KOPT-K1 (cell line): ENCODE data around the gene THRA.
A peak's percentile ranks its signal among the peaks of the same experiment; 100 is the strongest.
"Not testable (repeated sequence)": the region's sequence is repeated elsewhere in the genome, so short reads cannot be mapped to it uniquely, and the experiment has no call there.

Experiments
- H3K27ac ChIP-seq: fragments of 200-600 bp; sonication (generic); 2 replicates; pipeline ENCODE4 v1.5.1; 2016; ENCODE audit warnings: antibody characterized with exemption, mild to moderate bottlenecking, low read depth, low read length; ENCODE audit not compliant: poor library complexity, severe bottlenecking
- H3K36me3 ChIP-seq: fragments of 200-600 bp; sonication (generic); 2 replicates; pipeline ENCODE4 v1.5.1; 2017; ENCODE audit warnings: antibody characterized with exemption, mild to moderate bottlenecking, low read length, moderate library complexity; ENCODE audit not compliant: insufficient read depth
- H3K9me3 ChIP-seq: fragments of 200-600 bp; sonication (generic); 2 replicates; pipeline ENCODE4 v1.5.1; 2017; ENCODE audit warnings: antibody characterized with exemption, low read length, mild to moderate bottlenecking; ENCODE audit not compliant: insufficient read depth, poor library complexity, severe bottlenecking

THRA gene

DNA sequence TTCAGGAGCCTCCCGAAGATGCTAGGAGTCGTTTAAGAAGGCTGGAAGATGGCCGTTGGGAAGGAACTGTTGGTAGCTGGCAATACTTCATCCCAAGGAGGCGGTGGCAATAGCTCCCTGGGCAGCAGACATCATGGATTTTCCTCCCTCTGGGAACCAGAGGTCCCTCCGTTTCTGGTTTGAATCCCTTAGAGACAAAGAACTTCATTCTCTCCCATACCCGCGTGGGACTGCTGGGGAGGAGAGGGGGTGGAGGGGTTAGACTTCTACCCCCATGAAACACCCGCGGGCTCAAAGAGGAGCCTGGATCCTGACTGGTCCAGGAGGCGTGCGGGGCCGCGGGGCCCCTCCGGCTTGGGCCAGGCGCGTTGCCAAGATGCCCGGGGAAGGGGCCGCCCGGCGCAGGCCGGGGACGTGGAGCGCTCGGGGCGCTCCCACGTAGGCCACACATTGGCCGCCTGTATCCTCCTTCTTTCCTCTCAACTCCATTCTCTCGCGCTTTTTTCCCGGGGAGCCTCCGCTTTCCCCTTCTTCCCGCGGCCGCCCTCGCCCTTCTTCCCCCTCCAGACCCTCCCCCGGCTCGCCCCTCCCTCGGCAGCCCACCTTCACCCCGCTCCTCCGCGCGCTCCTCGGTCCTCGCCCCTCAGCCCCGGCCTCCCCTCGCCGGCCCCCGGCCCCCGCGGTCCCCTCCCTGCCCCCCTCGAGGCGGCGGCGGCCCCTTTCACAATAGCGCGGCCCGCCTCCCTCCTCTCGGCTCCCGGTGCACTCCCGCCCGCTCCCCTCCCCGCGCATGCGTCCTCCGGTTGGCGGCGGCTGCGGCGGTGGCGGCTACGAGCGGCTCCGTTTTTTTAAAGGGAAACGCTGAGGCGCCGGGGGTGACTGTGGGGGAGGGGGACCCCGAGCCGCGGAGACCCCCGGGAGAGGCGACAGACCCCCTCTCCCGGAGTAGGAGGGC lies 58.7 kb downstream of the THRA start, which contains the start of gene MSL1:
Gene MSL1, plus strand, starts transcription at position 791 of the 955 bp plus-strand sequence. CDS start 642 bp downstream, outside the sequence.
- no peaks in the 10 kb centered on the region for H3K9me3 ChIP-seq
- H3K36me3 ChIP-seq = peaks cover 14% of the 10 kb centered on the region
- peak within 1 kb of the TSS; percentile 90 for H3K27ac ChIP-seq

DNA sequence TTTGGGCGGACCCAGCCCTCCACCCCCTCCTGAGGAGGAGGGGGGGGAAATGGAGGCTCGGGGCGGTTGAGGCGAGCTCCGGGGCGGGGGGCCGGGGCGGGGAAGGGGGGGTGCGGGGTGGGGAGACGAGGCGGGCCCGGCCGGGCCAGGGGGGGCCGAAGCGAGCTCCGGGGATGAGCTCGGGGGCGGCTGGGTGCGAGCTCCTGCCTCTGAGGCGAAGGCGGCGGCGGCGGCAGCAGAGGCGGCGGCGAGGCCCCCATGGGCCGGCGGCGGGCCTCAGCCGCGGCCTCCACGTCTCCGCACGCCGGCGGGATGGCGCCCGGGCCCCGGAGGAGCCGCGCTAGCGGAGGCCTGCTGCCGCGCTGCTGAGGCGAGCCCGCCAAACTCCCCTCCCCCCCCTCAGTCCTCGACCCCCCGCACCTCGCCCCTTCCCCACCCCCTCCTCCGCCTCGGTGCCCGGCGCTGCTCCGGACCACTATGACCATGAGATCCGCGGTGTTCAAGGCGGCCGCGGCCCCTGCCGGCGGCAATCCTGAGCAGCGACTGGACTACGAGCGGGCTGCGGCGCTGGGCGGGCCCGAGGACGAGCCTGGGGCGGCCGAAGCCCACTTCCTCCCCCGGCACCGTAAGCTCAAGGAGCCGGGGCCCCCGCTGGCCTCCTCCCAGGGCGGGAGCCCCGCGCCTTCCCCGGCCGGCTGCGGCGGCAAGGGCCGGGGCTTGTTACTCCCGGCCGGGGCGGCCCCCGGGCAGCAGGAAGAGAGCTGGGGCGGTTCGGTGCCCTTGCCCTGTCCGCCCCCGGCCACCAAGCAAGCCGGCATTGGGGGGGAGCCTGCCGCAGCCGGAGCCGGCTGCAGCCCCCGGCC lies 59.6 kb downstream of the THRA start:
- Histone ChIP-seq H3K27ac (peak overlapping the region; percentile 90), H3K36me3 (peaks cover 23% of the 10 kb centered on the region), H3K9me3 (no peaks in the 10 kb centered on the region)

DNA sequence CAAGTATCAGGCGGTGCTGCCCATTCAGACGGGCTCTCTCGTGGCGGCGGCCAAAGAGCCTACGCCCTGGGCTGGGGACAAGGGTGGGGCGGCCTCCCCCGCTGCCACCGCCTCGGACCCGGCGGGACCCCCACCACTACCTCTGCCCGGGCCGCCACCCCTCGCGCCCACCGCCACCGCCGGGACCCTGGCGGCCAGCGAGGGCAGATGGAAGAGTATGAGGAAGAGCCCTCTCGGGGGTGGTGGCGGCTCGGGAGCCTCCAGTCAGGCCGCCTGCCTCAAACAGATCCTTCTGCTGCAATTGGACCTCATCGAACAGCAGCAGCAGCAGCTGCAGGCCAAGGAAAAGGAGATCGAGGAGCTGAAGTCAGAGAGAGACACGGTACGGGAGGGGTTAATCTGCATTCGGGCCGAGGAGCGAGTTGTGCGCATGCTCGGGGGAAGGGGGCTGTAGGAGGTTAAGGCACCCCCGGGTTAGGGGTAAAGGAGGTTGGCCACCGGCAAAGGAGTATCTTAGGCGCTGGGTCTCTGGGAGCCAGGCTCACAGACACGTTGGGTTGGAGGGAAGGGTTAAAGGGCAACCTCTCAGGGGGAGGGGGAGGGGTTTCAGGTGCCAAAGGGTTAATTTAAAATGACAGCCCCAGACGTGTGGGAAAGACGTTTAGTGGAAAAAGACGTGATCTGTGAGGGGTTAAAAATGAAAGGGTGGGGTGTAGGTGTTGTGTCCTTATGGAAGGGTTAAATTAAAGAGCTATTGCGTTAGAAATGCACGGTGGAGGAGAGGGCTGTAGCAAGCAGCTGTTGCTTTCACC lies 60.4 kb downstream of the THRA start:
- peak overlapping the region; percentile 90 for H3K27ac ChIP-seq
- H3K9me3 ChIP-seq = no peaks in the 10 kb centered on the region
- H3K36me3 ChIP-seq = peaks cover 31% of the 10 kb centered on the region

DNA sequence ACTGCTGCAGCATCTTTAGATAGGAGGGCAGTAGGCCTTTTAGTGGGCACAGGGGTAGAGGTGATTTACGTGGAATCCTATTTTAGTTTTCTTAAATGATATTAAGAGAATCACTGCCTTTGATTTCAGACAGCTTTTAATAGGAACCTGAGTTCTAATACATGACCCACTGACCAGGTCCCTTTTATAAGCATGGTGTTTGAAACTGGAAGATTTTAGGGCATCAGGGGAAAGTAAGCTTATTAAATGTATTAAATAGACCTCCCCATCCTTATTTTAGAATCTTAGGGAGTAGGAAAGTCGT lies 61.0 kb downstream of the THRA start:
- peaks cover 37% of the 10 kb centered on the region for H3K36me3 ChIP-seq

DNA sequence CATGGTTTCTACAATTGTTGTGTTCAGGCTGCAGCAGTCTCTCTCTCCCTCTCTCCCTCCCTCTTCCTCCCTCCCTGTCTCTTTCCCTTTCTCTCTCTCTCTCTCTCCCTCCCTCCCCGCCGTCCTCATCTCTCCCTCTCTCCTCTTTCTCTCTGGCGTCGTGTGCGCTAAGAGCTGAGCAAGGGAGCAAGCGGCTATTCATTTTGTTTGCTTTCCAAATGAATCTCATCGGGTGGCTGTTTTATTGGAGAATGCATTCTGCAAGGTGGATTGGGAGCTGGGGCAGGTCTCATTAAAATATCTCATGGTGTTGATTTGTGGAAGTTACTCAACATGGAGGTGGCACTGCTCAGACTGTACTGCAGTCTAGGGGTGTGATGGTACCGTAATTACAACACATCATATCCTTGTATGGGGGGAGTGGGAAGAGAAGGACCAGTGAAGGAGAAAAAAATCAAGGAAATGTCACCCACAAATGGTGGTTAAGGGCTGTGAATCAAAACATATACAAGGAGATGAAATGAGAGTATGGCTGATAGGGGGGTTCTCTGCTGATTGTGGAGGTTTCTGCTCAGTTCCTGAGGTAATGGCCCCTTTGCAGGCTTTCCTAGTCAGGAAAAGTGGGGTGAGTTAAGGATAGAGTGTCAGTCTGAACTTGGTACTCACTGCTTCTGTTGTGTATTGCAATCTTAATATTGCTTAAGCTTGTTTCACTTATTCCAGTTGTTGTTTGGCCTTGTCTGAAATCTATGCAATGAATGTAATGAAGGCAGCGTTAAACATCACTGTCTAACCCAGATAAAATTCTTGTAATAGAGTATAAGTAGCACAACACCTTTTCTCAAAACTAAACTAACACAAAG lies 61.7 kb downstream of the THRA start:
- peak overlapping the region; percentile 90 for H3K27ac ChIP-seq
- peaks cover 44% of the 10 kb centered on the region for H3K36me3 ChIP-seq
- H3K9me3 ChIP-seq = no peaks in the 10 kb centered on the region

More for the DNA sequence above, 61.0 kb downstream of the THRA start:
- peak overlapping the region; percentile 90 for H3K27ac ChIP-seq
- no peaks in the 10 kb centered on the region for H3K9me3 ChIP-seq

DNA sequence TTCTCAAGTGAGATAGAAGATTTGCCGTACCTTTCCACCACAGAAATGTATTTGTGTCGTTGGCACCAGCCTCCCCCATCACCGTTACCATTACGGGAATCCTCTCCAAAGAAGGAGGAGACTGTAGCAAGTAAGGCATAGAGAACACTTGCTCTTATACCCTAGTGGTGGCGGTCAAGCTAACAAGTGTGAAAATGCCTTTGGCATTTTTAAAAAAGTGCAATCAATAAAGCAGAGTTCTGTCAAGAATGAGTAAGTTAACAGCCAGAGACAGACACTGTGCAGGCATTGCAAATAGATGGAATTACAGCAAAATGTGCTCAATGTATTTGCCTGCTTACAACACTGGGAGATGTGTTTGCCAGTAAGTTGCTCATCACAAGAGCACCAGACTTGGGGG lies 66.7 kb downstream of the THRA start:
- Histone ChIP-seq H3K9me3 (no peaks in the 10 kb centered on the region), H3K36me3 (peaks cover 94% of the 10 kb centered on the region), H3K27ac (no peak overlapping the region)

DNA sequence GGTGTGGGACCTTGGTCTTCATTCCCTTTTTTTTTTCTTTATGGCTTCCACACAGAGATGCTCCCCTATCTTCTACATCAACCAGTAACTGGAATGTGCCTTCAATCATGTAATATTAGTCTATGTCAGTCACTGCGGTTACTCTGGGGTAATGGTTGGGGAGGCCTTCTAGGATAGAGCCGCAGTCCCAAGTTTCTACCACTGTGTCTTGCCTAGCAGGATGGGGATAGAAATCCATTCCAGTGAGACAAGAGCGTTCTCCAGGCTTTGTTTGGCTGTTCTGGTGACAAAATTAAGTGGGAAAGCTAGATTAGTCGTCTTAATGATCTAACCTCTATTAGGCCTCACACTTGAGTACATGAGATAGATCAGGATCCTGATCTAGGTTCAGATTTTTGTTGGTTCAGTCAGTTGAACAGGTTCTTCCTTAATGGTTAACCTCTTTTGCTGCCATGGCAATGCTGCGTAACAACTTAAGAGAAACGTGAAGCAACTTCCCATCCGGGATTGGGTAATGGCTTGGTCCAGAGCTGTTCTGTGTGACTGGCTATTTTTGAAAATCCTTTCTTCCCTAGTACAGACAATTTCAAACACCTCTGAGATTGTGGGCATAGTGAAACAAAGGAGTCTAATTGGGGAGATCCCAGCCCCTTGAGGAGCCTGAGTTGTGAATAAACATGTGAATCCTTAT lies 67.7 kb downstream of the THRA start:
- Histone ChIP-seq H3K36me3 (peaks cover 100% of the 10 kb centered on the region), H3K27ac (no peak overlapping the region), H3K9me3 (no peaks in the 10 kb centered on the region)

DNA sequence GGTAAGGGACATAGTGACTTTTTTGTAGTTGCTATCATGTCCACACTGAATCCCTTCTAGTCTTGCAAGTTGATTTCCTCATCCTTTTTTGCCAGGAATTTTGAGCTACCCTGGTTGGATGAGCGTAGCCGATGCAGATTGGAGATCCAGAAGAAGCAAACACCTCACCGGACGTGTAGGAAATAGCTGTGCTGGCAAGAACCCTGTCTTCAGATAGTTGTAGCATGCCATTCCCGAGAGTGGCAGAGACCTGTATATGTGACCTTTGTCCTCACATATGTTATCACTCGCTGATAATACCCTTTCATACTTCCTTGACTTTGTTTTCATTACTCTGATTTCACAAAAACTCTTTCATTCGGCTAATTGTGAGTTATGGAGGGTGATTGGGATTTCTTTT lies 71.4 kb downstream of the THRA start:
- Histone ChIP-seq H3K9me3 (no peaks in the 10 kb centered on the region), H3K27ac (no peak overlapping the region), H3K36me3 (peaks cover 93% of the 10 kb centered on the region)

DNA sequence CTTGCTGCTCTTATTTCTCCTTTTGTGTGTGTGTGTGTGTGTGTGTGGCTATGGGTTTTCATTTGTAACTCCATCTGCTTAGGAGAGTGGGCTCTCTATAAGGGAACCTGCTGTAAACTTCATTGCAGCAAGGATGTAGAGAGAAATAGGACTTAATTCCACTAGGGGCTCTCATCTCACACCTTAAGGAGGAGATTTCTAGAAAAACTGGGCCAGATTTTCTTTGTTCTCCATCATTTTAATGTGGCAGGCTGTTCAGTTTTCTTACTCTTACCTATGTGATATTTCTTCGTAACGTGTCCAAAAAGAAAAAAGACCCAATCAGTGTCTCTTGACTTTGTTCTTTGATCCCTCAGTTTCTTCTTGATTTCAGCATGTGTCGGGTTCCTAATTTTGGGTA lies 73.1 kb downstream of the THRA start:
- peaks cover 77% of the 10 kb centered on the region for H3K36me3 ChIP-seq
- H3K9me3 ChIP-seq = no peaks in the 10 kb centered on the region
- no peak overlapping the region for H3K27ac ChIP-seq

DNA sequence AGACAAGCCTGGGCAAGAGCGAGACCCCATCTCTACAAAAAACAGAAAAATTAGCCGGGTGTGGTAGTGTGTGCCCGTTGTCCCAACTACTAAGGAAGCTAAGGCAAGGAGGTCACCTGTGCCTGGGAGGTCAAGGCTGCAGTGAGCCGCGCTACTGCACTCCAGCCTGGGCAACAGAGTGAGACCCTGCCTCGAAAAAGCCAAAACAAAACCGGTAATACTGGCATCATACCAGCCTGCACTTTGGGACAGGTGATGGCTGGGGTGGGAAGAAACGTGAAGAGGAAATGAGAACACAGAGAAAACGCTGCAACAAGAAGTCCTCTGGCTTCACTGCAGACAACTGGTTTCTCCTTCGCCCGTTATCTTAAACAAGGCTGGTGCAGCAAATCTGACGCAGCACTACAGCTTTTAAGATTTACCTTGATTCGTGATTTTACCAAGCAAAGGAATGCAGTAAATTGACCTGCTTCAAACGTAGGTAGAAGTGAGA lies 76.8 kb downstream of the THRA start:
- Histone ChIP-seq H3K27ac (peak overlapping the region; percentile 96), H3K36me3 (peaks cover 72% of the 10 kb centered on the region), H3K9me3 (no peaks in the 10 kb centered on the region)

DNA sequence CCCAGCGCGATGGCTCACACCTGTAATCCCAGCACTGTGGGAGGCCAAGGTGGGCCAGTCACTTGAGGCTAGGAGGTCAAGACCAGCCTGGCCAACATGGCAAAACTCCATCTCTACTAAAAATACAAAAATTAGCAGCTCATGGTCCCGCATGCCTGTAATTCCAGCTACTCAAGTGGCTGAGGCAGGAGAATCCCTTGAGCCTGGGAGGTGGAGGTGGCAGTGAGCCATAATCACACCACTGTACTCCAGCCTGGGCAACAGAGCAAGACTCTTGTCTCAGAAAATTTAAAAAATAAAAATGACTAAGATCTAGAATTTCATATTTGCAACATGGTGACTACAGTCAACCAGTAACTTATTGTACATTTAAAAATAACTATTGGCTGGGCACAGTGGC lies 80.4 kb downstream of the THRA start:
- H3K9me3 ChIP-seq, H3K27ac ChIP-seq: not testable (repeated sequence)
- peaks cover 66% of the 10 kb centered on the region for H3K36me3 ChIP-seq
